Mesenchymal stem cell (in vitro differentiated cells and primary cell): ENCODE measurements around the gene PHC2. TPM values are rescaled to one million over a fixed set of nuclear protein-coding genes. Genes with fewer than 3 reads are reported as not detected.

Source experiments
- DNase-seq: peaks from one replicate; pipeline ENCODE4 v3.0.0-alpha.2; 2013
- H2AFZ ChIP-seq: one replicate; pipeline ENCODE4 v1.6.1; 2013; ENCODE audit warnings: low read depth, mild to moderate bottlenecking, control low read depth, inconsistent platforms, low read length, moderate library complexity
- H2AK5ac ChIP-seq: 2 replicates; pipeline ENCODE4 v1.6.1; 2013; ENCODE audit warnings: low read length, moderate library complexity, mild to moderate bottlenecking, inconsistent platforms; ENCODE audit not compliant: severe bottlenecking
- H2BK120ac ChIP-seq: one replicate; pipeline ENCODE4 v1.6.1; 2013; ENCODE audit warnings: low read depth, mild to moderate bottlenecking, inconsistent platforms, low read length, moderate library complexity
- H2BK12ac ChIP-seq, 2 experiments: one replicate each; pipeline ENCODE4 v1.6.1; 2013; ENCODE audit warnings: inconsistent platforms in 2 of 2, low read length in 2 of 2, mild to moderate bottlenecking in 2 of 2, moderate library complexity in 2 of 2, control low read depth in 1 of 2
- H2BK15ac ChIP-seq: one replicate; pipeline ENCODE4 v1.6.1; 2013; ENCODE audit warnings: mild to moderate bottlenecking, low read depth, inconsistent platforms; ENCODE audit not compliant: poor library complexity, severe bottlenecking
- H2BK5ac ChIP-seq: 2 replicates; pipeline ENCODE4 v1.6.1; 2013; ENCODE audit warnings: low read depth, mild to moderate bottlenecking, low read length, control low read depth, inconsistent platforms; ENCODE audit not compliant: poor library complexity, severe bottlenecking
- H3K14ac ChIP-seq, 2 experiments: one replicate each; pipeline ENCODE4 v1.6.1; 2013; ENCODE audit warnings: inconsistent platforms in 2 of 2, low read length in 2 of 2, control low read depth in 1 of 2, mild to moderate bottlenecking in 1 of 2, moderate library complexity in 1 of 2
- H3K18ac ChIP-seq, 2 experiments: one replicate each; pipeline ENCODE4 v1.6.1; 2013; ENCODE audit warnings: inconsistent platforms in 2 of 2, low read length in 2 of 2, control low read depth in 1 of 2, low read depth in 1 of 2, mild to moderate bottlenecking in 1 of 2
- H3K23ac ChIP-seq, 2 experiments: one replicate each; pipeline ENCODE4 v1.6.1; 2013; ENCODE audit warnings: inconsistent platforms in 2 of 2, low read length in 2 of 2, mild to moderate bottlenecking in 2 of 2, moderate library complexity in 2 of 2, control low read depth in 1 of 2
- H3K27ac ChIP-seq: 2 replicates; pipeline ENCODE4 v1.5.1; 2013; ENCODE audit warnings: mild to moderate bottlenecking, moderate library complexity, low read length, control low read depth, inconsistent platforms; ENCODE audit not compliant: poor library complexity, severe bottlenecking
- H3K27me3 ChIP-seq, 2 experiments: 2 replicates each; pipeline versions ENCODE4 v1.6.1 to v1.7.0; 2013; ENCODE audit warnings: low read length in 2 of 2, mild to moderate bottlenecking in 2 of 2, moderate library complexity in 2 of 2, control low read depth in 1 of 2, inconsistent platforms in 1 of 2; ENCODE audit not compliant: control insufficient read depth in 1 of 2, insufficient read depth in 1 of 2
- H3K36me3 ChIP-seq, 2 experiments: 2 replicates each; pipeline versions ENCODE4 v1.6.1 to v1.7.0; 2013; ENCODE audit warnings: low read length in 2 of 2, control low read depth in 1 of 2, inconsistent platforms in 1 of 2, low read depth in 1 of 2, mild to moderate bottlenecking in 1 of 2; ENCODE audit not compliant: insufficient read depth in 2 of 2, control insufficient read depth in 1 of 2
- H3K4ac ChIP-seq, 2 experiments: one replicate each; pipeline ENCODE4 v1.6.1; 2013; ENCODE audit warnings: inconsistent platforms in 2 of 2, low read length in 2 of 2, mild to moderate bottlenecking in 2 of 2, moderate library complexity in 2 of 2, control low read depth in 1 of 2, low read depth in 1 of 2
- H3K4me1 ChIP-seq: 2 replicates; pipeline ENCODE4 v1.6.1; 2013; ENCODE audit warnings: low read depth, low read length, control low read depth; ENCODE audit not compliant: control insufficient read depth, insufficient read depth
- H3K4me2 ChIP-seq: 2 replicates; pipeline ENCODE4 v1.6.1; 2013; ENCODE audit warnings: low read length, mild to moderate bottlenecking, inconsistent platforms; ENCODE audit not compliant: poor library complexity, severe bottlenecking
- H3K4me3 ChIP-seq, 2 experiments: 2 replicates each; pipeline versions ENCODE4 v1.5.1 to v1.7.0; 2013; ENCODE audit warnings: low read length in 2 of 2, mild to moderate bottlenecking in 2 of 2, control low read depth in 1 of 2, low read depth in 1 of 2; ENCODE audit not compliant: insufficient read depth in 1 of 2
- H3K79me1 ChIP-seq: replicated peaks from 2 replicates; pipeline ENCODE4 v1.6.1; 2013; ENCODE audit warnings: mild to moderate bottlenecking, control low read depth, low read length, inconsistent platforms; ENCODE audit not compliant: poor library complexity, severe bottlenecking
- H3K9ac ChIP-seq: 2 replicates; pipeline ENCODE4 v1.7.0; 2013; ENCODE audit warnings: mild to moderate bottlenecking, low read length, moderate library complexity
- H3K9me3 ChIP-seq: 2 replicates; pipeline ENCODE4 v1.7.0; 2013; ENCODE audit warnings: mild to moderate bottlenecking, low read length; ENCODE audit not compliant: control insufficient read depth
- H4K8ac ChIP-seq: one replicate; pipeline ENCODE4 v1.6.1; 2013; ENCODE audit warnings: inconsistent platforms, mild to moderate bottlenecking, low read length, moderate library complexity
- H4K91ac ChIP-seq: one replicate; pipeline ENCODE4 v1.6.1; 2013; ENCODE audit warnings: mild to moderate bottlenecking, low read length, inconsistent platforms
- WGBS: methylation state at CpG from one replicate; pipeline ENCODE4 v1.1.7; 2013; ENCODE audit warnings: mixed read lengths; 5-methylcytosine and 5-hydroxymethylcytosine counted together
- polyA plus RNA-seq, 2 experiments: library from polyadenylated mRNA; stranded (reverse); fragments of 200-250 nt; gene quantifications; one replicate each; pipeline ENCODE4 v1.2.3, GENCODE V29; 2013

Gene PHC2
- polyA plus RNA-seq (2013, experiment 1 of 2): 114 TPM
- 112 TPM for polyA plus RNA-seq (2013, experiment 2 of 2)

- Histone ChIP-seq H3K4me2 (peak within 1 kb of the TSS; percentile 93), H3K9ac (peak within 1 kb of the TSS; percentile 94), H3K18ac (peak within 1 kb of the TSS; percentile 71 to 99), H3K9me3 (no peaks in the 10 kb centered on the region), H3K23ac (peak within 1 kb of the TSS in 1 of 2 experiments; percentile 81), H3K4me3 (peak within 1 kb of the TSS; percentile 87 to 91), H2BK120ac (peak within 1 kb of the TSS; percentile 73), H3K36me3 (peaks cover 0 to 28% of the 10 kb centered on the region in 2 experiments), H3K27me3 (no peaks in the 10 kb centered on the region), H3K4me1 (peaks cover 9% of the 10 kb centered on the region), H4K91ac (peak within 1 kb of the TSS; percentile 83), H2AK5ac (no peak within 1 kb of the TSS), H3K14ac (peak within 1 kb of the TSS in 1 of 2 experiments; percentile 98), H2BK5ac (peak within 1 kb of the TSS; percentile 39), H2AFZ (peak within 1 kb of the TSS; percentile 69), H4K8ac (peak within 1 kb of the TSS; percentile 67), H3K27ac (no peak within 1 kb of the TSS), H3K79me1 (no peaks in the 10 kb centered on the region), H2BK15ac (peak within 1 kb of the TSS; percentile 94), H3K4ac (peak within 1 kb of the TSS; percentile 36 to 93), H2BK12ac (peak within 1 kb of the TSS; percentile 30 to 70)
- DNase-seq: peak; percentile 97
- 3% methylated on average over 64 of the region's 91 CpGs for WGBS
Observed at GRCh38 chr1:33430692-33431593, at the start of gene PHC2. TSS of gene PHC2 (minus strand) at chr1:33431095. CDS start at chr1:33375539, 55,556 bp downstream.

GRCh38 chr1:33477451-33477850, 46.6 kb upstream of the PHC2 start:
- Histone ChIP-seq H2BK5ac (no peak overlapping the region), H3K18ac (no peak overlapping the region)

DNA sequence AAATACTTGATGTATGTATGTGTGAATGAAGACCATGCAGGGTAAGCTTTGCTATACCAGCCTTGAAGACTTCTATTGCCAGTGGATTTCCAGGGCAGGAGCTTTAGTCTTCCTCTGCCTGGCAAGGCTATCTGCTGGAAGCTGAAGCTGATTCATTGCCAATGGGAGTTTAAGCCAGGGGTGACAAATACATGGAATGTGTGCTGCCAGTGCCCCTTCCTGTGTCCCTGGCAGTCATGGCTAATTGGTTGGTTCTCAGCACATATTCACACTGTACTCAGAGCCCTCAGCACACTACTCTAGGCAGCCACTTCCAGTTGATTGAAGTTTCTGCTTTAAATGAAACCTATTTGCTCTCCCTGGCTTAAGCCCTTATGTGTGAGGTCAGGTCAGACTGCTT, 43.0 kb upstream of the PHC2 start:
- no peak overlapping the region for H3K18ac ChIP-seq
- no peak overlapping the region for H2BK120ac ChIP-seq
- H3K4me3 ChIP-seq: peak overlapping the region in 1 of 2 experiments; percentile 91
- no peak overlapping the region for H2AFZ ChIP-seq
- H3K79me1 ChIP-seq: peaks cover 36% of the 10 kb centered on the region
- H2BK5ac ChIP-seq: no peak overlapping the region
- H3K4me2 ChIP-seq: no peak overlapping the region
- H2BK15ac ChIP-seq: no peak overlapping the region
- no peak overlapping the region for H3K27ac ChIP-seq
- H3K36me3 ChIP-seq: peaks cover under 1 to 1% of the 10 kb centered on the region in 2 experiments
- no peak overlapping the region for H2BK12ac ChIP-seq
- no peak for DNase-seq
- peak overlapping the region in 1 of 2 experiments; percentile 53 for H3K23ac ChIP-seq
- no peak overlapping the region for H4K8ac ChIP-seq
- H2AK5ac ChIP-seq: no peak overlapping the region
- H3K14ac ChIP-seq: no peak overlapping the region
- H3K4ac ChIP-seq: no peak overlapping the region
- H4K91ac ChIP-seq: no peak overlapping the region
- H3K4me1 ChIP-seq: peaks cover 6% of the 10 kb centered on the region
- H3K9me3 ChIP-seq: no peaks in the 10 kb centered on the region
- no peak overlapping the region for H3K9ac ChIP-seq
- H3K27me3 ChIP-seq: no peaks in the 10 kb centered on the region

More at GRCh38 chr1:33477451-33477850, 46.6 kb upstream of the PHC2 start:
- Histone ChIP-seq H2AK5ac (no peak overlapping the region), H2AFZ (no peak overlapping the region), H3K79me1 (peaks cover 46% of the 10 kb centered on the region), H4K91ac (no peak overlapping the region), H2BK15ac (no peak overlapping the region), H3K23ac (no peak overlapping the region), H3K4me1 (peaks cover 3% of the 10 kb centered on the region), H3K4me3 (no peak overlapping the region), H2BK12ac (no peak overlapping the region), H2BK120ac (no peak overlapping the region), H3K27me3 (no peaks in the 10 kb centered on the region), H3K9ac (no peak overlapping the region), H4K8ac (no peak overlapping the region), H3K4me2 (no peak overlapping the region), H3K27ac (no peak overlapping the region), H3K4ac (no peak overlapping the region), H3K14ac (no peak overlapping the region), H3K36me3 (peaks cover 8 to 35% of the 10 kb centered on the region in 2 experiments), H3K9me3 (no peaks in the 10 kb centered on the region)
- DNase-seq: no peak
- WGBS: no CpG with 5 or more reads among the region's 4 CpGs

- H2AFZ ChIP-seq: peak within 1 kb of the TSS; percentile 66
- no peaks in the 10 kb centered on the region for H3K36me3 ChIP-seq
- peak within 1 kb of the TSS; percentile 60 for H3K4me2 ChIP-seq
- H2BK15ac ChIP-seq: no peak within 1 kb of the TSS
- peaks cover 24% of the 10 kb centered on the region for H3K79me1 ChIP-seq
- peak within 1 kb of the TSS; percentile 9 for H3K27ac ChIP-seq
- peak within 1 kb of the TSS in 1 of 2 experiments; percentile 54 for H3K18ac ChIP-seq
- H3K9ac ChIP-seq: peak within 1 kb of the TSS; percentile 96
- peak within 1 kb of the TSS; percentile 63 to 91 for H3K4me3 ChIP-seq
- DNase-seq: peak; percentile 99
- H4K8ac ChIP-seq: peak within 1 kb of the TSS; percentile 91
- no peaks in the 10 kb centered on the region for H3K27me3 ChIP-seq
- peak within 1 kb of the TSS; percentile 42 to 81 for H3K4ac ChIP-seq
- H4K91ac ChIP-seq: peak within 1 kb of the TSS; percentile 23
- 2% methylated on average over 38 of the region's 38 CpGs for WGBS
- H2BK120ac ChIP-seq: no peak within 1 kb of the TSS
- peak within 1 kb of the TSS in 1 of 2 experiments; percentile 19 for H3K14ac ChIP-seq
- no peaks in the 10 kb centered on the region for H3K9me3 ChIP-seq
- no peak within 1 kb of the TSS for H2BK12ac ChIP-seq
- H2AK5ac ChIP-seq: no peak within 1 kb of the TSS
- no peak within 1 kb of the TSS for H3K23ac ChIP-seq
- H3K4me1 ChIP-seq: peaks cover 15% of the 10 kb centered on the region
- H2BK5ac ChIP-seq: no peak within 1 kb of the TSS
Observed at GRCh38 chr1:33472269-33472980, 41.5 kb upstream of the PHC2 start, which contains the start of gene ZSCAN20. TSS of gene ZSCAN20 (plus strand) at chr1:33472645. CDS start at chr1:33479289, 6,644 bp downstream.
